Neural cell (in vitro differentiated cells): Measurements from ENCODE around the gene PINLYP. TPM values are rescaled to one million over a fixed set of nuclear protein-coding genes. Genes with fewer than 3 reads are reported as not detected.
A peak's percentile ranks its signal among the peaks of the same experiment; 100 is the strongest.

ENCODE experiments used
- H2AFZ ChIP-seq: fragments of 200-600, 300-800 bp; sonication (generic), shearing (Covaris generic); 2 replicates; pipeline ENCODE4 v1.6.0; 2014; ENCODE audit warnings: low read depth, mild to moderate bottlenecking, antibody characterized with exemption, low read length, moderate library complexity
- H3F3A ChIP-seq: fragments of 200-600 bp; shearing (Covaris generic); 2 replicates; pipeline ENCODE4 v1.6.1; 2016; ENCODE audit warnings: mild to moderate bottlenecking, moderate library complexity, mixed read lengths, antibody characterized with exemption, low read length; ENCODE audit not compliant: insufficient read depth, poor library complexity, severe bottlenecking
- H3K27ac ChIP-seq: fragments of 200-600, 300-800 bp; sonication (generic), shearing (Covaris generic); 2 replicates; pipeline ENCODE4 v1.5.1; 2014; ENCODE audit warnings: mild to moderate bottlenecking, low read length, moderate library complexity
- H3K27me3 ChIP-seq: fragments of 300-800, 200-600 bp; sonication (generic), shearing (Covaris generic); 2 replicates; pipeline ENCODE4 v1.6.0; 2014; ENCODE audit warnings: mild to moderate bottlenecking, low read depth, low read length, moderate library complexity; ENCODE audit not compliant: insufficient read depth
- H3K36me3 ChIP-seq: fragments of 300-800, 200-600 bp; sonication (generic), shearing (Covaris generic); 2 replicates; pipeline ENCODE4 v1.5.1; 2014; ENCODE audit warnings: mild to moderate bottlenecking, antibody characterized with exemption, low read length, moderate library complexity; ENCODE audit not compliant: insufficient read depth
- H3K4me2 ChIP-seq: fragments of 300-800, 200-600 bp; sonication (generic), shearing (Covaris generic); 2 replicates; pipeline ENCODE4 v1.6.0; 2014; ENCODE audit warnings: mild to moderate bottlenecking, low read length
- H3K4me3 ChIP-seq: fragments of 300-800, 200-600 bp; sonication (generic), shearing (Covaris generic); 2 replicates; pipeline ENCODE4 v1.5.1; 2014; ENCODE audit warnings: mild to moderate bottlenecking, low read length, moderate library complexity
- H3K79me2 ChIP-seq: fragments of 200-600 bp; shearing (Covaris generic); replicated peaks from 2 replicates; pipeline ENCODE4 v1.6.0; 2014; ENCODE audit warnings: mild to moderate bottlenecking, low read length, moderate library complexity; ENCODE audit not compliant: insufficient read depth
- H3K9ac ChIP-seq: fragments of 300-800, 200-600 bp; sonication (generic), shearing (Covaris generic); 2 replicates; pipeline ENCODE4 v1.6.1; 2016; ENCODE audit warnings: mild to moderate bottlenecking, low read length, mixed read lengths
- H3K9me2 ChIP-seq: fragments of 200-600 bp; shearing (Covaris generic); 2 replicates; pipeline ENCODE4 v1.6.1; 2016; ENCODE audit warnings: mild to moderate bottlenecking, low read length, mixed read lengths; ENCODE audit not compliant: insufficient read depth
- H3K9me3 ChIP-seq: fragments of 200-600, 300-800 bp; sonication (generic), shearing (Covaris generic); 2 replicates; pipeline ENCODE4 v1.6.1; 2016; ENCODE audit warnings: mild to moderate bottlenecking, mixed run types, low read length, moderate library complexity, mixed read lengths
- H4K20me1 ChIP-seq: fragments of 200-600 bp; shearing (Covaris generic); 2 replicates; pipeline ENCODE4 v1.6.1; 2016; ENCODE audit warnings: mild to moderate bottlenecking, mixed run types; ENCODE audit not compliant: insufficient read depth
- EP300 ChIP-seq: fragments of 450-650 bp; conservative IDR thresholded peaks from 2 replicates; pipeline ENCODE4 v1.6.1; 2014; ENCODE audit warnings: antibody characterized with exemption, mild to moderate bottlenecking, moderate library complexity; ENCODE audit not compliant: poor library complexity, severe bottlenecking
- EZH2 ChIP-seq: fragments of 200-600, 300-800 bp; shearing (Covaris generic), sonication (generic); IDR thresholded peaks from 2 replicates; pipeline ENCODE4 v1.6.1; 2014; ENCODE audit warnings: antibody characterized with exemption, low read length, borderline replicate concordance, mild to moderate bottlenecking; ENCODE audit not compliant: insufficient read depth, poor library complexity, severe bottlenecking
- MXI1 ChIP-seq: fragments of 450-650 bp; conservative IDR thresholded peaks from 2 replicates; pipeline ENCODE4 v1.6.1; 2014; ENCODE audit warnings: antibody characterized with exemption, mild to moderate bottlenecking; ENCODE audit not compliant: poor library complexity, severe bottlenecking
- POLR2AphosphoS5 ChIP-seq: IDR thresholded peaks from 2 replicates; pipeline ENCODE4 v1.6.1; 2012
- RAD21 ChIP-seq: fragments of 450-650 bp; conservative IDR thresholded peaks from 2 replicates; pipeline ENCODE4 v1.6.1; 2014; ENCODE audit warnings: antibody characterized with exemption, mild to moderate bottlenecking, moderate library complexity
- SMC3 ChIP-seq: fragments of 450-650 bp; conservative IDR thresholded peaks from 2 replicates; pipeline ENCODE4 v1.6.1; 2014; ENCODE audit warnings: antibody characterized with exemption, mild to moderate bottlenecking, moderate library complexity; ENCODE audit not compliant: poor library complexity
- TAF1 ChIP-seq: IDR thresholded peaks from 2 replicates; pipeline ENCODE4 v1.6.1; 2012; ENCODE audit warnings: low read depth
- polyA plus RNA-seq: library from polyadenylated mRNA; depleted of rRNA; stranded (reverse); fragments of >200 nt; gene quantifications from 2 replicates; pipeline ENCODE4 v1.2.3, GENCODE V29; 2014
- TF ChIP-seq, protein P1 (sequence below): fragments of 450-650 bp; IDR thresholded peaks from 2 replicates; pipeline ENCODE4 v1.5.1; 2014; ENCODE audit warnings: antibody characterized with exemption, mild to moderate bottlenecking, moderate library complexity; ENCODE audit not compliant: poor library complexity, severe bottlenecking
- TF ChIP-seq, protein P2 (sequence below): IDR thresholded peaks from 2 replicates; pipeline ENCODE4 v1.6.1; 2012; ENCODE audit warnings: borderline replicate concordance

The PINLYP gene
- polyA plus RNA-seq, 1 donor from 2014 or later: 1.9 TPM

DNA sequence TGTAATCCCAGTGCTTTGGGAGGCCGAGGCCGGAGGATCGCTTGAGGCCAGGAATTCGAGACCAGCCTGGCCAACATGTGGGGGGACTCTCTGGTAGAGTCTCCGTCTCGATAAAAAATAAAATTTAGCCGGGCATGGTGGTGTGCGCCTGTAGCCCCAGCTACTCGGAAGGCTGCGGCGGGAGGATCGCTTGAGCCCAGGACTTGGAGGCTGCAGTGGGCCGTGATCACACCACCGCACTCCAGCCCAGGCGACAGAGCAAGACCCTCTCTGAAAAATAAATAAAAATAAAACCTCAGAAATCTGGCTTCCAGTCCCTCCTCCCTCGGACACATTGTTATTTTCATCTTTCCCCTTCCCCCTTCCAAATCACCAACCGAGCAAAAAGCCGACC lies 20.0 kb downstream of the PINLYP start (continued):
- TF ChIP-seq POLR2AphosphoS5: no peak

GRCh38 chr19:43595999-43596841 lies 20.6 kb downstream of the PINLYP start, which contains the start of the genes IRGQ and ZNF576:
Gene IRGQ, minus strand, starts transcription at chr19:43596134. Its CDS starts 796 bp downstream, at chr19:43595338.
Gene ZNF576, plus strand, starts transcription at chr19:43596595. Its CDS starts 514 bp downstream, at chr19:43597109.
- Histone ChIP-seq H3F3A (no peaks in the 10 kb centered on the region), H4K20me1 (peaks cover 4% of the 10 kb centered on the region), H3K79me2 (peaks cover 42% of the 10 kb centered on the region), H2AFZ (peak within 1 kb of the TSS; percentile 48), H3K9ac (peak within 1 kb of the TSS; percentile 99), H3K9me3 (no peaks in the 10 kb centered on the region), H3K27me3 (no peaks in the 10 kb centered on the region), H3K4me3 (peak within 1 kb of the TSS; percentile 99), H3K27ac (peak within 1 kb of the TSS; percentile 99), H3K9me2 (no peaks in the 10 kb centered on the region), H3K36me3 (no peaks in the 10 kb centered on the region), H3K4me2 (peak within 1 kb of the TSS; percentile 95)
- TF ChIP-seq POLR2AphosphoS5: peak; percentile 93
- peak; percentile 44 for TF ChIP-seq RAD21
- TF ChIP-seq EZH2: no peak
- TF ChIP-seq, protein P1, sequence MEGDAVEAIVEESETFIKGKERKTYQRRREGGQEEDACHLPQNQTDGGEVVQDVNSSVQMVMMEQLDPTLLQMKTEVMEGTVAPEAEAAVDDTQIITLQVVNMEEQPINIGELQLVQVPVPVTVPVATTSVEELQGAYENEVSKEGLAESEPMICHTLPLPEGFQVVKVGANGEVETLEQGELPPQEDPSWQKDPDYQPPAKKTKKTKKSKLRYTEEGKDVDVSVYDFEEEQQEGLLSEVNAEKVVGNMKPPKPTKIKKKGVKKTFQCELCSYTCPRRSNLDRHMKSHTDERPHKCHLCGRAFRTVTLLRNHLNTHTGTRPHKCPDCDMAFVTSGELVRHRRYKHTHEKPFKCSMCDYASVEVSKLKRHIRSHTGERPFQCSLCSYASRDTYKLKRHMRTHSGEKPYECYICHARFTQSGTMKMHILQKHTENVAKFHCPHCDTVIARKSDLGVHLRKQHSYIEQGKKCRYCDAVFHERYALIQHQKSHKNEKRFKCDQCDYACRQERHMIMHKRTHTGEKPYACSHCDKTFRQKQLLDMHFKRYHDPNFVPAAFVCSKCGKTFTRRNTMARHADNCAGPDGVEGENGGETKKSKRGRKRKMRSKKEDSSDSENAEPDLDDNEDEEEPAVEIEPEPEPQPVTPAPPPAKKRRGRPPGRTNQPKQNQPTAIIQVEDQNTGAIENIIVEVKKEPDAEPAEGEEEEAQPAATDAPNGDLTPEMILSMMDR: peak; percentile 56
- peak; percentile 79 for TF ChIP-seq MXI1
- TF ChIP-seq, protein P2, sequence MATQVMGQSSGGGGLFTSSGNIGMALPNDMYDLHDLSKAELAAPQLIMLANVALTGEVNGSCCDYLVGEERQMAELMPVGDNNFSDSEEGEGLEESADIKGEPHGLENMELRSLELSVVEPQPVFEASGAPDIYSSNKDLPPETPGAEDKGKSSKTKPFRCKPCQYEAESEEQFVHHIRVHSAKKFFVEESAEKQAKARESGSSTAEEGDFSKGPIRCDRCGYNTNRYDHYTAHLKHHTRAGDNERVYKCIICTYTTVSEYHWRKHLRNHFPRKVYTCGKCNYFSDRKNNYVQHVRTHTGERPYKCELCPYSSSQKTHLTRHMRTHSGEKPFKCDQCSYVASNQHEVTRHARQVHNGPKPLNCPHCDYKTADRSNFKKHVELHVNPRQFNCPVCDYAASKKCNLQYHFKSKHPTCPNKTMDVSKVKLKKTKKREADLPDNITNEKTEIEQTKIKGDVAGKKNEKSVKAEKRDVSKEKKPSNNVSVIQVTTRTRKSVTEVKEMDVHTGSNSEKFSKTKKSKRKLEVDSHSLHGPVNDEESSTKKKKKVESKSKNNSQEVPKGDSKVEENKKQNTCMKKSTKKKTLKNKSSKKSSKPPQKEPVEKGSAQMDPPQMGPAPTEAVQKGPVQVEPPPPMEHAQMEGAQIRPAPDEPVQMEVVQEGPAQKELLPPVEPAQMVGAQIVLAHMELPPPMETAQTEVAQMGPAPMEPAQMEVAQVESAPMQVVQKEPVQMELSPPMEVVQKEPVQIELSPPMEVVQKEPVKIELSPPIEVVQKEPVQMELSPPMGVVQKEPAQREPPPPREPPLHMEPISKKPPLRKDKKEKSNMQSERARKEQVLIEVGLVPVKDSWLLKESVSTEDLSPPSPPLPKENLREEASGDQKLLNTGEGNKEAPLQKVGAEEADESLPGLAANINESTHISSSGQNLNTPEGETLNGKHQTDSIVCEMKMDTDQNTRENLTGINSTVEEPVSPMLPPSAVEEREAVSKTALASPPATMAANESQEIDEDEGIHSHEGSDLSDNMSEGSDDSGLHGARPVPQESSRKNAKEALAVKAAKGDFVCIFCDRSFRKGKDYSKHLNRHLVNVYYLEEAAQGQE: peak; percentile 63
- peak; percentile 69 for TF ChIP-seq SMC3
- peak; percentile 74 for TF ChIP-seq EP300
- TF ChIP-seq TAF1: peak; percentile 13

DNA sequence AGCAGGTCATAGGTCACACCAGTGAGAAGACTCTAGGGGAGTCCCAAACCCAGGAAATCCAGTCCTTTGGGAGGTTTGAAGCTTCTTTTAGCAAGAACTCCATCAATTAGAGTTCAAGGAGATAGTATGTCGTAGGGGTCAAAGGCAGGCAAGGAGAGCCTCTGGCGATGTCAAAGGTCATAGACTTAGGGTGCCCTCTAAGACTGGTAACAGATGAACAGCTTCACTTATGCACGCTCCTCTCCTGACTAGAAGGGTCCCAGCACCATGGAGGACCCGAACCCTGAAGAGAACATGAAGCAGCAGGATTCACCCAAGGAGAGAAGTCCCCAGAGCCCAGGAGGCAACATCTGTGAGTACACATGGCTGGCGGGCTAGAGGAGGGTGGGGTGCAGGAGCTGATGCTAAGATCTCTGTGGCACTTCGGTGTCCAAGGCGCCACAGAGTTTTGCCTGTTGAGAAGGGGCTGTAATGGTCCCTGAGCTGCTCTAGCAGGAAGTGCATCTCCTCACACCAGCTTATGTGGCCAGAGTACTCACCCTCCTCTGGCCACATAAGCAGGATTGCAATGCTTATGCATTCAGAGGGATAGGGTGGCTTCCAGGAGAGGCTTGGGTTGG lies 21.4 kb downstream of the PINLYP start:
- H3K27ac ChIP-seq: peak overlapping the region; percentile 99
- TF ChIP-seq, protein P1: no peak
- peaks cover 42% of the 10 kb centered on the region for H3K79me2 ChIP-seq
- H3K4me2 ChIP-seq: peak overlapping the region; percentile 95
- H3K4me3 ChIP-seq: peak overlapping the region; percentile 99
- H3K9ac ChIP-seq: peak overlapping the region; percentile 99
- H2AFZ ChIP-seq: peak overlapping the region; percentile 28
- peaks cover 4% of the 10 kb centered on the region for H4K20me1 ChIP-seq
- H3K9me3 ChIP-seq: no peaks in the 10 kb centered on the region
- no peaks in the 10 kb centered on the region for H3K27me3 ChIP-seq
- H3F3A ChIP-seq: no peaks in the 10 kb centered on the region
- H3K36me3 ChIP-seq: no peaks in the 10 kb centered on the region
- no peaks in the 10 kb centered on the region for H3K9me2 ChIP-seq
